ENCODE measurements around the gene RAC3. TPM values are rescaled to one million over a fixed set of nuclear protein-coding genes. Genes with fewer than 3 reads are reported as not detected.

Gene RAC3
- total RNA-seq, 2 experiments from 2014 or later, result 5.1 TPM

DNA sequence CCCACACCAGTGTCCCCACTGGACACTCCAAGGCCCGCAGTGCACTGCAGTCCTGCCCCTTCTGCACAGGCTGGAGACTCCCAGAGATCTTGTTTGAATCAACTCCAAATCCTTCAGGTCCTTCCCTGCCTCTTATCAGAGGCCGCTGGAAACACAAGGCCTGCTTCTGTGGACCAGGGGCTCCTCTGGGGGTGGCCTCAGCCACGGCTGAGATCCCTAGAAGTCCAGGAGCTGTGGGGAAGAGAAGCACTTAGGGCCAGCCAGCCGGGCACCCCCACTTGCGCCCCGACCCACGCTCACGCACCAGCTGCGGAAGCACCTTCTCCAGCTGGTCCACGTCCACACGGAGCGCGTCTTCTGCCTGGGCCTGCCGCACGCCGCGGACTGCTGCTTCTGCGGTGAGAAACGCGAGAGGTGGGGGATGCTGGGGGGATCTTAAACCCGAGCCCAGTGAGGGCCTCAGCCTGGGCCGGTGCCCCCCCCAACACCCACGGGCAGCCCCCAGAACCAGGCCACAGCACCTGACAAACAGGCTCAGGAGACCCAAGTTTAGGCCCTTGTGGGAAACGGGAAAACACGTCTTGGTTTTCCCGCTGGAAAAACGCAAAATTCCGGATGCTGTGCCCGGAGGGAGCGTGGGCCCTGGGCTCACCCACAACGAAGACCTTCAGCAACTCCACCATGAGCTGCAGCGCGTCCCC is 12.3 kb upstream of the RAC3 start:
- POLR2A ChIA-PET, result interaction anchor here (1.0 kb wide), 1 partner anchor 60 kb away, joined by 3 read pairs; no protein-coding TSS in a partner anchor

DNA sequence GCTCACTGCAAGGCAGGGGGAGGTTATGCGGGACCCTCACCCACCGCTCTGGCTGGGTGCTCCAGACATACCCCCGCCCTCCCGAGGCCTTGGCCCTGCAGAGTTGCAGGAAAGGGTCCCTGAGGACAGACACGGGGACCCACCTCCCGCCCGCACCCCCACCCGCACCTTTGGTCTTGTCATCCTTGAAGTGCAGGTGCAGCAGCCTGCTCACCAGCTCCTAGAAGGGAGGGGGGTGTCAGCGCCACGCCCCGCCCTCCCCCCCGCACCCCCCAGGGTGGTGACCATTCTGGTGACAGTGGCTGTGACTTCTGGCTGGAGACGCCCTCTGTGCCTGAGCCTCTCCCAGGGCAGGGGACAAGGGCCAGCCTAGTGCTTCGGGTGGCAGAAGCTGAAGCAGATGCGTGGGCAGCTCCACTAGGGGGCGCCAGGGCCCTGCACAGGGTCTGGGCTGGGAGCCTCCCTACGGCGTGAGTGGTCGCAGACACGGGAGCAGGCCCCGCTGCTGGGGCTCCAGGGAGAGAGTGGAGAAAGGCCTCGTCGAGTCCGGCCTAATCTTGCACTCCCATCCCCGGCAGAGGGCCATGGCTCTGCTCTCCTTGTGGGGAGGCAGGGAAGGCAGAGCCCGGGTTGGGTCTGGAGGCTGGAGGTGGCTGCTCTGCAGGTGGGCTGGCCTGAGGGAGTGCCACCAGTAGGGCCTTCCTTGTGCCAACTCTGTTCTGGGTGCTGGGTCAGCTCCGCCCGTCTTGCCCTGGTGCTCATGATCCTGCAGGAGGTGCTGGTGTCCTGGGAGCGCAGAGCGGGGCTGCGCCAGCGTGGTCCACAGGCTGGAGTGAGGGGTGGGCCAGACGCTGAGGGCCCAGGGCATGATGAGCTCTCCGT is 11.5 kb upstream of the RAC3 start:
- POLR2A ChIA-PET, result interaction anchor here (0.7 to 1.0 kb wide), 2 partner anchors 60 to 152 kb away, joined by 3 to 5 read pairs; no protein-coding TSS in a partner anchor
- CTCF ChIA-PET, result interaction anchor here (0.6 to 4.2 kb wide), 17 partner anchors 10 to 138 kb away, joined by 3 to 66 read pairs (median 4); partner anchors contain the start of genes FASN, GPS1 and NOTUM

More for the DNA sequence above, 12.3 kb upstream of the RAC3 start:
- CTCF ChIA-PET, result interaction anchor here (0.6 to 4.2 kb wide), 14 partner anchors 9 to 138 kb away, joined by 3 to 66 read pairs (median 6); partner anchors contain the start of genes FASN, GPS1 and NOTUM

DNA sequence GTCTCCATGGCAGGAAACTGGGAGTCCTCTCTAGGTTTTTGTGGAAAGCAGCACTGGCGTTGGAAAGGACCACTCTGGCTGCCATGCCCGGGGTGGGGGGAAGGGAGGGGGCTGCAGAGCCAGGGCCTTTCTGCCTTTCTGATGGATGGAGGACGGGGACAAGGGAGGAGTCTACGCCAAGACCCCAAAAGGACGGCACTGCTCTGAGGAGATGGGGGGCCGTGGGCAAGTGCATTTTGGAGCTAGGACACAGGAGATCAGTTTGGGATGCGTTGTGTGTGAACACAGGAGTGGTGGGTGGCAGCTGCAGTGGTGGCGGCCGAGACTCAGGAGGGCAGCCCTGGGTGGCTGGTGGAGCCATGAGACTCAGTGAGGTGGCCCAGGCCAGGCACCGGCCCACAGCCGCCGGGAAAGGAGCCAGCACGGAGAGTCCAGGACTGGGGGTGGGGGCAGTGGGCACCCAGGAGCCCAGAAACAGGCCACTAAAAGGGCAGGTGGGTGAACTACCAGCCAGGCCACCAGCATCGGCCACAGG is 10.8 kb upstream of the RAC3 start:
- POLR2A ChIA-PET, result interaction anchor here (0.7 to 1.0 kb wide), 2 partner anchors 61 to 153 kb away, joined by 3 to 5 read pairs; no protein-coding TSS in a partner anchor

DNA sequence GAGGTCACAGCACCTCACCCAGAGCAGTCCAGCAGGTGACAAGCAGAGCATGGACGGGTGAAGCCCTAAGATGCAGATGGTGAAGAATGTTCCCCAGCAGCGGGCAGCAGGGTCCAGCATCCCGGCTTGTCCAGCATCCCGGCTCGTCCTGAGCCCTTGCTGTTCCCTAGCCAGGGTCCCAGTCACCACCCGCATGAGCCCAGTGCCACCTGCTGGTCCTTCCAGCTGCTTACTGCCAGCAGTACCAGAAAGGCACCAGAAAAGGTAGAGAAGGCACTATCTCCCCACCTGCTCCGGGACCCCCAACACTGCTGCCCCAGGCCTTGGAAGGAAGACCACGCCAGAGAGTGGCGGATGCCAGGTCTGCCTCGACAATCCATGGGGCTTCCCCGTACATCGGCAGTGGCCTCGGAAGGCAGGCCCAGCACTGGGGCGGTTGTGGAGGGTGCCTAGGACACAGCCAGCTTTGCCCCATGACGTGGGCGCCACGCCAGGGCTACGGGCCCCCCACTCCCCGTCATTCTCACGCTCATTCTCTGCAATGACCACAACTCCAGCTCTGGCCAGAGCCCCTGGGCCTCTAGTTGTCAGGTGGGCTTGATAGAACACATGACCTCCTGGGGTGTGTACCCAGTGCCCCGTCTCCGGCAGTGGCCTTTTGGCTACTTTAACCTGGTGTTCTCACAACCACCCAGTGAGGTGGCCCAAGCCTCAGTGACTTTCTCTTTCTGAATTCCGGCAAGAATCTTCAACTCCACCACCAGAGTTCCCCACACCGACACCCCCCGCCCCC is 10.2 kb upstream of the RAC3 start:
- POLR2A ChIA-PET, result interaction anchor here (1.0 to 2.3 kb wide), 2 partner anchors 62 to 78 kb away, joined by 4 to 8 read pairs; no protein-coding TSS in a partner anchor
- CTCF ChIA-PET, result interaction anchor here (0.6 to 4.2 kb wide), 20 partner anchors 9 to 357 kb away, joined by 3 to 66 read pairs (median 4); partner anchors contain the start of genes DCXR, MCRIP1 and NOTUM

More for the DNA sequence above, 10.8 kb upstream of the RAC3 start:
- CTCF ChIA-PET, result interaction anchor here (0.9 to 4.2 kb wide), 20 partner anchors 9 to 137 kb away, joined by 3 to 66 read pairs (median 4); partner anchors contain the start of genes DCXR, GPS1 and NOTUM

DNA sequence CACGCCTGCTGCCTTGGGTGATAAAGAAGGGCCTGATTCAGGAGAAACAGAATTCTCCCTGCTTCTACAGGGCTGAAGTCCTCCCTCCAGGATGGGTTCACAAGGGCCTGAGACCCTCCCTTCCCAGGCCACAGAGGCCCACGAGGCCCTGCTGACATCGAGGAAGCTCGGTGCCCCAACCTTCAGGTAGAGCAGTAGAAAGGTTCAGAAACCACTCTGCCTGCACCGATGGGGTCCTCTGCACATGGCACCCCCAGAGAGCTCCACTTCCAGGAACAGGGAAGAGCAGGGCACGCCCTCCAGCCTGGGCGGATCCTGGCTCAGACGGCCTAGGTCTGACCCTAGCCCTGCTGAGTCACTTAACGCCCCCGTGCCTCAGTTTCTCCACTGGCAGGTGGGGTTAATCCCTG is 9.6 kb upstream of the RAC3 start:
- POLR2A ChIA-PET, result interaction anchor here (1.0 to 2.3 kb wide), 5 partner anchors 16 to 311 kb away, joined by 3 to 8 read pairs (median 5); partner anchors contain the start of gene DCXR
- CTCF ChIA-PET, result interaction anchor here (0.6 to 4.2 kb wide), 17 partner anchors 8 to 188 kb away, joined by 3 to 66 read pairs (median 4); partner anchors contain the start of genes MCRIP1 and NOTUM

DNA sequence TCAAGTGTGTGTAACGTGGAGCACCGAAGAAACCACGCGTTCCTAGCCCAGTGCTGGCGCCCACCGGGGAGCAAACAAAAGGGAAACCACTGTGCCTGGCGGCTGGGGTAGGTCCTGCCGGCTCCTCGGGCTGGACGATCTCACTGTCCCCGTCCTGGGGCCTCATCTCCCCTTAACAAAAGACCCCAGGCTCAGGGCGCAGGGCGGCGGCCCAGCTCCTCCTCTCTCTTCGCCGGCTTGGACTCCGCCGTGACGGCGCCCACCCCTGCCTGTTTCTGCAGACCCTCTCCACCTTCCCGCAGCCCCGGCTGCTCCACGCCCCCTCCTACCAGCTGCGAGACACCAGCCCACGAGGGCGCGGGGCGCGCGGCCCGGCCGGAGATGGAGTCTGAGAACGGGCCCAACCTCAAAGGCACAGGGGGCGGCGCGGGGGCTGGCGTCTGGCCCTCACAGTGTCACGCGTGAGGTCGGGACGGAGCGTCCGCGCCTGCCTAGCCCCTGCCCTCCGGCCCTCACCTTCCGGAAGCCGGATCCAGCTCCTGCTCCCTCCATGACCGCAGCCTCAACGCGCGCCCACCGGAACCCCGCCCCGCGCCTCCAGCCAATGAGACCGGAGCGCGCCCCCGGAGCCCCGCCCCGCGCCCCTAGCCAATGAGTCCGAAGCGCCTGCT is 9.0 kb upstream of the RAC3 start, which contains the start of gene CENPX:
TSS of gene CENPX (minus strand) at position 569 of the 671 bp plus-strand sequence. CDS start at position 552, 17 bp downstream.
- ChIA-PET POLR2A (interaction anchor here (0.6 to 2.3 kb wide), 8 partner anchors 15 to 311 kb away, joined by 3 to 8 read pairs (median 4); partner anchors contain the start of genes DCXR and PYCR1), CTCF (interaction anchor here (0.6 to 4.2 kb wide), 13 partner anchors 7 to 189 kb away, joined by 3 to 66 read pairs (median 4); partner anchors contain the start of genes MCRIP1 and NOTUM)

DNA sequence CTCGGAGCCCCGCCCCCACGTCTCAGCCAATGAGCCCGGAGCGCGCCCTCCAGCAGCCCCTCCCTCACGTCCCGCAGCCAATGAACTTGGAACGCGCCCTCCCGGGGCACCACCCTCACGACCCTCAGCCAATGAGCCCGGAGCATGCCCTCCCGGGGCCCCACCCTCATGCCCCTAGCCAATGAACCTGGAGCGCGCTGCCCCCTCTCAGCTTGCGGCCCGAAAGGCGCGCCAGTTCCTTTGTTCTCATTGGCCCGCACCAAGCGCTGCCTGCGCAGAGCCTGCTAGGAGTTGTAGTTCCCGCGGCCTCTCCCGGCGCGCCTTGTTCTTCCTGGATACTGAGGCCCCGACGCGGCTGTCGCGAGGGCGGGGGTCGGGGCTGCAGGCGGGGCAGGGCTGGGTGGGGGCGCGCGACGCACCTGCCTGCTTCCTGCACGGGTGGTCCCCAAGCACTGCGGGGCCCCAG is 8.5 kb upstream of the RAC3 start, which contains the start of gene LRRC45:
TSS of gene LRRC45 (plus strand) at position 325 of the 466 bp plus-strand sequence. CDS start 339 bp downstream, outside the sequence.
- POLR2A ChIA-PET, result interaction anchor here (0.6 to 2.3 kb wide), 6 partner anchors 15 to 91 kb away, joined by 3 to 8 read pairs (median 3); partner anchors contain the start of genes DCXR and PYCR1
- CTCF ChIA-PET, result interaction anchor here (1.0 to 4.2 kb wide), 6 partner anchors 9 to 63 kb away, joined by 3 to 66 read pairs (median 6); partner anchors contain the start of genes DCXR and NOTUM

DNA sequence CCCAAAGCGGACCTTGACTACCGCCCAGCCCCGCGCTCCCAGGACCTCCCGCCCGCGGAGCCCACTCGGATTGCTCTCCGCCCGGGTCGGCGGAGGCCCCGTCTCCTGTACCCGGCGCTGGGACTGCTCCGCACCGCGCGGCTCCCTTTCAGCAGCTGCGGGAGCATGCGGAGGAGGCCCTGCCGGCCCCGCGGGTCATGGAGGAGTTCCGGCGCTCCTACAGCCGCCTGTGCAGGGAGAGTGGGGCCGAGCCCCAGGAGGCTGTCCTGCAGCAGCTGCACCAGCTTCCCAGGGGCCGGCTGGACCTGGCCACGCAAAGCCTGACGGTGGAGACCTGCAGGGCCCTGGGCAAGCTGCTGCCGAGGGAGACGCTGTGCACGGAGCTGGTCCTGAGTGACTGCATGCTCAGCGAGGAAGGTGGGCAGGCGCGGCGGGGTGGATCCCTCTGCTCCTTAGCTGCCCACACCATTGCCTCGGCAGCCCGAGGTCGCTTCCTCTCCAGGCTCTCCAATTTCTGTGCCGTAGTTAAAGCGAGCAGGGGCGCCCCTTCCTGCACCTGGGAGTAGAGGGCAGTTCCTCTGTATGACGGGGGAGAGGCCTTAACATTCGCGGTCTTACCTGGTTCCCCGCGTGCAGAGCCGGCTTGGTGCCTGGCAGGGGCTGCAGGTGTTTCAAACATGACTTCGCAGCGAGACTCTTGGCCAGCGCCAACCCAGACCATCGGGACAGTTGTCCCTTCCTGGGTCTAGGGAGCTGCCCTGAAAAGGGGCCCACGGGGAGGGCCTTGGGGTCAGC is 7.8 kb upstream of the RAC3 start:
- ChIA-PET CTCF (interaction anchor here (0.5 to 2.0 kb wide), 4 partner anchors 9 to 113 kb away, joined by 3 to 6 read pairs (median 4); partner anchors contain the start of gene DCXR), POLR2A (interaction anchor here (1.0 to 2.3 kb wide), 4 partner anchors 14 to 92 kb away, joined by 3 to 8 read pairs (median 4); partner anchors contain the start of genes DCXR and PYCR1)

DNA sequence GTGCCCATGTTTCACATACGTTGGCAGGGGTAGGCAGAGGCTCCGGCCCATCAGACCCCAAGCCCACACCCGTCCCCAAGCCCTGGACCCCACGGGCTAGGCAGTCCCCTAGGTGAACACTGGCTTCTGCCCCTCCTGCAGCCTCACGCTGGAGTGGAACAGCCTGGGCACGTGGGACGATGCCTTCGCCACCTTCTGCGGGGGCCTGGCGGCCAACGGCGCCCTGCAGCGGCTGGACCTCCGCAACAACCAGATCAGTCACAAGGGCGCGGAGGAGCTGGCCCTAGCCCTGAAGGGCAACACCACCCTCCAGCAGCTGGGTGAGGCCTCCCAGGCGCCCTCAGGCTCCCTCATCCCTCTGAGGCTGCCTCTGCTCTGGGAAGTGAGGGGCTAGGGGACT is 6.6 kb upstream of the RAC3 start:
- CTCF ChIA-PET, result no interaction called here
- POLR2A ChIA-PET, result no interaction called here

DNA sequence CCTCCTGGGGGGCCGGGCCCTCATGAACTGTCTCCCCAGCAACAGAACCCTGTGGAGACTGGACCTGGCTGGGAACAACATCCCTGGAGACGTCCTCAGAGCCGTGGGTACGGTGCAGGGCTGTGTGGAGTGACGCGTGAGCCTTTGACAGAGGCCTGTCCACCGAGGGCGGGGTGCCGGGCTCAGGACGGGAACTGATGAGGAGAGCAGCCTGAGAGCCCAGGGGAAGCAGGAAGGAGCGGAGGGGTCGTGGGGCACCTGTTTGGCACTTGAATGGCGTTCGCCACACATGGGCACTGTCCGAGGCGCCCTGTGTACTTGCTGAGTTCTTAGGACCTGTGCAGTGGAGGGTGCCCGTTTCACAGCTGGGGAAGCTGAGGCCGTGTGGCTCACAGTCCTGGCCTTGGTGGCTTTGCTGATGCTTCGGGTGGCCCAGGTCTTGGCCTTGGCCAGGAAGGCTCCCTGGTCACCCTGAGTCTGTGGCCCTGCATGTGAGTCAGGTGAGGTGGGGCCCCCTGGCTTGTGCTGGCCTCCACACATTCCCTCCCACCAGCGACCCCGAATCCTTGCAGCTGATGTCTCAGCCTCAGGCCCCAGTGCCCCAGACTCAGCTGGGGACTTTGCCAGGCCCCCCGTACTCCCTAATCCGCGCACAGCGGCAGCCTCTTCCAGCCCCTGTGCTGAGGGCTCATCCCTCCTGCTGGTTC is 5.9 kb upstream of the RAC3 start:
- POLR2A ChIA-PET, result no interaction called here
- CTCF ChIA-PET, result no interaction called here

DNA sequence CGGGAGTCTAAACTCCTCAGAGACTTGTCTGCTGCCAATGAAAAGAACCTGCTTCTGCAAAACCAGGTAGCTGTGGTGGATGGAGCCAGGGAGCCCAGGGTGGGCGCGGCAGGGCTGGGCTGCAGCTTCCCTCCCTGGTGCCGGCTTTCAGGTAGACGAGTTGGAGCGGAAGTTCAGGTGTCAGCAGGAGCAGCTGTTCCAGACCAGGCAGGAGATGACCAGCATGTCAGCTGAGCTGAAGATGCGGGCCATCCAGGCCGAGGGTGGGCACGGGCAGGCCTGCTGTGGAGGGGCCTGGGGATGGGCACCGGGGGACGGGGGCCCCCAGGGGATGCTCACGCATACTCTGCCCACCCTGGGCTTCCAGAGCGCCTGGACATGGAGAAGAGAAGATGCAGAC is 3.2 kb upstream of the RAC3 start:
- ChIA-PET CTCF (no interaction called here), POLR2A (no interaction called here)

DNA sequence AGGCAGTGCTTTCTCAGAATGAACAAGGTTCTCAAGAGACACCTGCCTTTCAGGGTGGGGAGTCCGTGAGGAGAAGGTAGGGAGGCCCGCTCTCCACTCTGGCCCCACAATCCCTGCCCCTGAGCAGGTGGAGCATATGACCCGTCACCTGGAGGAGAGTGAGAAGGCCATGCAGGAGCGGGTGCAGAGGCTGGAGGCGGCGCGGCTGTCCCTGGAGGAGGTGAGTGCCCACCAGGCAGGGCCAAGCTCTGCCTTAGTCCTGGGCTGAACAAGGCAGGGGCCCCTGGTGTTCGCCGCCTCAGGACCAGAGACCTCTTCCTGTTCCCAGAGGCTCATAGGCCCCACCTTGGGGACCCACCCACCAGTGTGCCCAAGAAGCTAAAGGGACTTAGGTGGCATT is 2.5 kb upstream of the RAC3 start:
- POLR2A ChIA-PET, result no interaction called here
- CTCF ChIA-PET, result interaction anchor here (1.3 to 2.5 kb wide), 5 partner anchors 8 to 127 kb away, joined by 3 to 17 read pairs (median 4); no protein-coding TSS in a partner anchor

DNA sequence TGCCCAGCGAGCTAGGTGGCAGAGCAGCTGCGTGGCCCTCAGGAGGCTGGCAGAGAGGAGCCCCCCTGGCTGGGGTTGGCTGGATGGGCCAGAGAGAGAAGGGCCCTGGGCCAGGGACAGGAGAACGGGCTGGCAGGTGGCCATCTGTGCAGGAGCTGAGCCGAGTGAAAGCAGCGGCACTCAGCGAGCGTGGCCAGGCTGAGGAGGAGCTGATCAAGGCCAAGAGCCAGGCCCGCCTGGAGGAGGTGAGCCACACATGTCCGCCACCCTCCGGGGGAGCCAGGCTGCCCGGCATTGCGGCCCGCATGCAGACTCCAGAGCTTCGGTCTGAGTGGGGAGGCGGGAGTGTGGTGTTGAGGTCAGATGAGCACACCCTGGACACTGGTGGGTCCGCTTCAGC is 2.1 kb upstream of the RAC3 start:
- CTCF ChIA-PET, result interaction anchor here (1.3 to 2.5 kb wide), 7 partner anchors 9 to 128 kb away, joined by 3 to 17 read pairs (median 4); no protein-coding TSS in a partner anchor
- POLR2A ChIA-PET, result no interaction called here

DNA sequence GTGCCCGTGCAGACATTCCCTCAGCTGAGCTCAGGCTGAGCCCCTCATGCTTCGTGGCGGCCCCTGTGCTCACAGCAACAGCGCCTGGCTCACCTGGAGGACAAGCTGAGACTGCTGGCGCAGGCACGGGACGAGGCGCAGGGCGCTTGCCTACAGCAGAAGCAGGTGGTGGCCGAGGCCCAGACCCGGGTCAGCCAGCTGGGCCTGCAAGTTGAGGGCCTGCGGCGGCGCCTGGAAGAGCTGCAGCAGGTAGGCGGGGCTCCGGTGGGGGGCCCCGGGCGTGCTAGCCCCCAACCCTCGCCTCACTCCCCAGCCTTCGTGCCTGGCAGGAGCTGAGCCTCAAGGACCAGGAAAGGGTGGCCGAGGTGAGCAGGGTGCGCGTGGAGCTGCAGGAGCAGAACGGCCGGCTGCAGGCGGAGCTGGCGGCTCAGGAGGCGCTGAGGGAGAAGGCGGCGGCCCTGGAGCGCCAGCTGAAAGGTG is 1.4 kb upstream of the RAC3 start:
- CTCF ChIA-PET, result interaction anchor here (0.9 to 2.5 kb wide), 23 partner anchors 9 to 201 kb away, joined by 3 to 17 read pairs (median 4); partner anchors contain the start of genes MAFG and PYCR1

More for the DNA sequence above, 1.4 kb upstream of the RAC3 start:
- POLR2A ChIA-PET, result interaction anchor here (0.6 to 1.5 kb wide), 6 partner anchors 53 to 176 kb away, joined by 3 to 7 read pairs (median 4); partner anchors contain the start of gene ASPSCR1

Data from activated CD8-positive, alpha-beta memory T cell treated with anti-CD3 and anti-CD28 coated beads for 36 hours (primary cell).